Loucy (cell line): ENCODE measurements around the gene ANKRD60.

Source experiments
- CTCF ChIP-seq: fragments of 200-600 bp; sonication (generic); conservative IDR thresholded peaks from 2 replicates; pipeline ENCODE4 v1.5.1; 2014; ENCODE audit warnings: mild to moderate bottlenecking, antibody characterized with exemption, low read length
- EZH2phosphoT487 ChIP-seq: fragments of 200-600 bp; IDR thresholded peaks from 2 replicates; pipeline ENCODE4 v1.6.1; 2018; ENCODE audit warnings: antibody characterized with exemption, mild to moderate bottlenecking, moderate library complexity, borderline replicate concordance

- no peak for TF ChIP-seq CTCF
- TF ChIP-seq EZH2phosphoT487, result no peak
Measured at GRCh38 chr20:58167759-58168158, 60.7 kb downstream of the ANKRD60 start.
